GM04504 (cell line): ENCODE data around the gene C16orf87.
"Not testable (repeated sequence)": the region's sequence is repeated elsewhere in the genome, so short reads cannot be mapped to it uniquely, and the experiment has no call there.

Experiments
- DNase-seq: peaks from one replicate; pipeline ENCODE4 v3.0.0-alpha.2; 2012; ENCODE audit warnings: low read depth

C16orf87 gene

GRCh38 chr16:46797501-46797900 is 33.5 kb downstream of the C16orf87 start:
- DNase-seq: no peak

- DNase-seq: no peak
These were observed 34.2 kb downstream of the C16orf87 start for GRCh38 chr16:46796764-46797269.

- no peak for DNase-seq
These were observed 37.1 kb downstream of the C16orf87 start for GRCh38 chr16:46793841-46794240.

GRCh38 chr16:46790599-46791270 is 40.2 kb downstream of the C16orf87 start:
- DNase-seq: no peak

- DNase-seq: peak; percentile 16
These were observed 41.2 kb downstream of the C16orf87 start for GRCh38 chr16:46789499-46790414.

- DNase-seq: no peak
These were observed 42.0 kb downstream of the C16orf87 start for GRCh38 chr16:46788891-46789474.

- DNase-seq: no peak
These were observed 43.1 kb downstream of the C16orf87 start for GRCh38 chr16:46787909-46788308.

- no peak for DNase-seq
These were observed 45.7 kb downstream of the C16orf87 start for GRCh38 chr16:46785076-46785845.

GRCh38 chr16:46784569-46784968 is 46.4 kb downstream of the C16orf87 start:
- not testable (repeated sequence) for DNase-seq

GRCh38 chr16:46783800-46784199 is 47.2 kb downstream of the C16orf87 start:
- no peak for DNase-seq

GRCh38 chr16:46782320-46782719 is 48.7 kb downstream of the C16orf87 start:
- DNase-seq: no peak

GRCh38 chr16:46777804-46778203 is 53.2 kb downstream of the C16orf87 start:
- no peak for DNase-seq

GRCh38 chr16:46775214-46775613 is 55.8 kb downstream of the C16orf87 start:
- no peak for DNase-seq

- DNase-seq: no peak
These were observed 56.2 kb downstream of the C16orf87 start for GRCh38 chr16:46774743-46775177.

- no peak for DNase-seq
These were observed 58.5 kb downstream of the C16orf87 start for GRCh38 chr16:46772463-46772862.

GRCh38 chr16:46768809-46769208 is 62.2 kb downstream of the C16orf87 start:
- no peak for DNase-seq

GRCh38 chr16:46765050-46765449 is 65.9 kb downstream of the C16orf87 start:
- DNase-seq: peak; percentile 24

GRCh38 chr16:46763147-46763546 is 67.8 kb downstream of the C16orf87 start:
- no peak for DNase-seq

- DNase-seq: no peak
These were observed 68.4 kb downstream of the C16orf87 start for GRCh38 chr16:46762583-46762982.

GRCh38 chr16:46759309-46759708 is 71.7 kb downstream of the C16orf87 start:
- no peak for DNase-seq

- no peak for DNase-seq
These were observed 73.5 kb downstream of the C16orf87 start for GRCh38 chr16:46757339-46758050.
